GM21526 (cell line): Measurements from ENCODE around the gene RAI1.
"Not testable (repeated sequence)": the region's sequence is repeated elsewhere in the genome, so short reads cannot be mapped to it uniquely, and the experiment has no call there.

Experiments used
- ATAC-seq: cut with Tn5 transposase; IDR thresholded peaks from one replicate; pipeline ENCODE4 v1.9.1; 2021; ENCODE audit warnings: moderate library complexity; ENCODE audit not compliant: unreplicated experiment, low FRiP score

Gene RAI1

DNA sequence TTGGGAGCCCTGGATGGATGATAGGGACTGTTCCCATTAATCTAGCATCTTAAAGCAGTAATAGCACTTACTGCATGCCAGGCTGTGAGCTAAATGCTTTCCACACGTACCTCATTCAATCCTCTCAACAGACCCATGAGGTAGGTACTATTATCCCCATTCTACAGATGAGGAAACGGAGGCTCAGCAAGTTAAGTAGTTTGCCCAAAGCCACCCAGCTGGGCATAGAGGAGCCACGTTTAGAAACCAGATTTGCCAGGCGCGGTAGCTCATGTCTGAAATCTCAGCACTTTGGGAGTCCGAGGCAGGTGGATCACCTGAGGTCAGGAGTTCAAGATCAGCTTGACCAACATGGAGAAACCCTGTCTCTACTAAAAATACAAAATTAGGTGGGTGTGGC lies 2.0 kb upstream of the RAI1 start:
- ATAC-seq: no peak

DNA sequence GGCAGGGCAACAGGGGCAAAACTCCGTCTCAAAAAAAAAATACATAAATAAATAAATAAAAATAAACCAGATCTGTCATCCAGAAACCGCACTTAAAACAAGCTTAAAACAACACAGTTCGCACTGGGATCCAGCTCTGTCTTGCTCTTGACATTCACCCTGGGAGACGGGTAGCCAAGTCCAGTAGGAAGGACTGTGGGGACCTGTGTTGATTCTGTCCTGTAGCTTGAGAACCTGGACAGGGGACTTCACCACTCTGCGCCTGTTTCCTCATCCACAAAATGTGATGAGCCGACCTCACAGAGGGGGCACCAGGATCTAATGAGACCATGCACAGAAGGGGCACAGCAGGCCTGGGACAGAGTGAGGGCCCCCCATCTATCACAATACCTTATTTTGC lies 1.5 kb upstream of the RAI1 start:
- no peak for ATAC-seq

DNA sequence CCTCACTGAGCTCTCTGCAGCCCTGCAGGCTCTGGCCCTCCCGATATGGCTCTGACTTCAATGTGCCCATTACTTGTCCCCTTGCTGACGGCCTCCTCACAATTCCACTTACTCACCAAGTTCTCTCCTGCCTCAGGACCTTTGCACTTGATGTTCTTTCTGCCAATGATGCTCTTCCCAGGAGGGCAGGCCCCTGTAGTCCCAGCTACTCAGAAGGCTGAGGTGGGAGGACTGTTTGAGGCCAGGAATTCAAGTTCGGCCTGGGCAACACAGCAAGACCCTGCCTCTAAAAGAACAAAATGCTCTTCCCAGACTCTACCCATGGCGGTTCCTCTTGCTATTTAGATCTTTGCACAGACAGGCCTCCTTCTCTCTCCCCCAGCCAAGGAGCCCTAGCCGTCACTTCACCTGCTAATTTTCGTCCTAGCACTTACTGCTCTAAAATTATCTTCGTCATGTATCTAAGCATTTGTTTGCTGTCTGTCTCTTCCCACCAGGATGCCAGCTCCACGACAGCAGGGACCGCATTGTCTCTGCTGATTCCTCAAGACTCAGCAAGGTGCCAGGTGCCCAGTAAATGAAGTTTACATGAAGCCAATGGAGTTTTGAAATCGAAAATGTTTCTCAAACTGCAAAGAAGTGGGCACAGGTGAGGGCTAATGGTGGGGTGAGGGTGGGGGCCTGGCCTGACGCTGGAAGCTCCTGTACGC lies 626 bp upstream of the RAI1 start:
- no peak for ATAC-seq

DNA sequence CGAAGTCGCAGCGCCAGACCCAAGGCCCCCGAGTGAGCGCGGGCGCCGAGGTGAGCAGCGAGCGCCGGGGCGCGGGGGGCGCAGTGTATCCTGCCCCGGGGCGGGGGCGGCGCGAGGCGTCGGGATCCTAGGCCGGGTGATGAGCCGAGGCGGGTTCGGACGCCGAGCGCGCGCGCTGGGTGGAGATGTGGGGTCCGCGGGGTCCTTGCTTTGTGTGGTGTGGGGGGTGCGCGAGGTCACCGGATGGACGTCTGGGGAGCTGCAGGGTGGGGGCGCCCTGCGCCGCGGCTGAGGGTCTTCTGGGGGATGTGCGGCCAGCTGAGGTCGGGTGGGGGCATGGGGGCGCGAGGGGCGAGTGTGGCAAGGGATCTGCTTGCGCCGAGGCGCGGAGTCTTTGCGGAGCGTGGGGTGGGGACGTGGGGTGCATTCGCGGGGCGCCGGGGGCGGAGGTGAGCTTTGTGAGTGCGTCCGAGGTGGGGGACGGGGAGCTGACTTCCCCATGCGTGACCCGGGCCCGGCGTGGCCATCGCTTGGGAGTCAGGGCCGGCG lies 560 bp downstream of the RAI1 start:
- peak; percentile 18 for ATAC-seq

DNA sequence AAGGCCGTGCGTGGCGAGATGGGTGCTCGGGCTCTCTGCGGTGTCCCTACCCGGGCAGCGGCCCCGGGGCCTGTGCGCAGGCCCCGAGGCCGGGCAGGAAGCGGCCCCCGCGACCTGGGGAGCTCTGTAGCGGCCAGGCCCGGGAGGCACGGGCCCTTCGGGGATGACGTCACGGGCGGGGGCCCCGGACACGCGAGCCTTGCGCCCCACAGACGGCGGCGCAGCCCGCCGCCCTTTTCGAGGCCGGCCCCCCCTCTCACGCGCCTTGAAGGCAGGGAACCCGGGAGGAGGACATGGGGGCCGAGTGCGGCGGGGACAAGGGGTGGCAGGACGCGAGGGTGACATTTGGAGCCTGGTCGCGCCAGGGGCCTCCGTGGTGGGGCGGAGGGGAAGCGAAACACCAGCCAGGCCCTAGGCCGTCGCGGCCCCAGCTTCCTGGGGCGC lies 1.1 kb downstream of the RAI1 start:
- ATAC-seq: no peak

DNA sequence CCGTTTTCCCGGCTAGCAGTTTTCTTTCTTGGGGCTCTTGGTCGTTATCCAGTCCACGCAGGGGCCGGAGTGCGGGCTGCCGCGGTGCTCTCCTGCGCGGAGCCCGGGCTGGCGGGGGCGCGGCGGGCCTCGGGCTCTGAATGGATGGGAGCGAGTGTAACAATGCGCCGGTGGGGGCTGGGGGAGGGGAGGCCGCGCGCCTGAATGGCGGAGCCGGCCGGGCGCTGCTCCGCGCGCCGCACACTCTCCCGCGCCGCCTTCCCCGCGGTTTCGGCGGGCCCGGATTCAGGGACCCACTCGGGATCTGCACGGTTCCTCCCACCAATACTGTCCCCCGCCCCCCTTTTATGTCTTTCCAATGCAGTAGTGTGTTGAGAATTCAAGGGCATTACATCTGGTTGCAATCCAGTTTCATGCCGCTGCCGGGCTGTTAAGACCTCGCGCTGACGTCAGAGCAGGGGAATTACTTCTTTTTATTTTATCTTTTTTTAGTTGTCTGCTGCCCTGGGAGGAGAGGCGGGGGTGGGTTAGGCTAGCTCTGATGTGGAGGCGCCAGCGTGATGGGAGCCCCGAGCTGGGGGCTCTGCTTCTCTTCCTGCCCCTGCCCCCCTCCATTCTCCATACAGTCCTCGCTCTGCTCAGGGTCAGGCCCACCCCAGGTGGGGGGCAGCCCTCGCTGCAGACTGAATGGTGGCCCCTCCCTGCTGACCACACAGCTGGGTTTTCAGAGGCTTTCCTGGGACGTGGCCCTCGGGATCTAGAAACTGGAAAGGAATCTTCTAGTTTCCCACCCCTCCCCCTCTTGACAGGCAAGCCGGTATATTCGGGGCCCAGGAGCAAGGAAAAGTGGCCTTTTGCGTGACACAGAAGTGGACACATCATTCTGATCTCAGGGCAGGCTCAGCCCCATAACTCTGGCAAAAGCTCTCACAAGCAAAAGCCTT lies 1.8 kb downstream of the RAI1 start:
- no peak for ATAC-seq

DNA sequence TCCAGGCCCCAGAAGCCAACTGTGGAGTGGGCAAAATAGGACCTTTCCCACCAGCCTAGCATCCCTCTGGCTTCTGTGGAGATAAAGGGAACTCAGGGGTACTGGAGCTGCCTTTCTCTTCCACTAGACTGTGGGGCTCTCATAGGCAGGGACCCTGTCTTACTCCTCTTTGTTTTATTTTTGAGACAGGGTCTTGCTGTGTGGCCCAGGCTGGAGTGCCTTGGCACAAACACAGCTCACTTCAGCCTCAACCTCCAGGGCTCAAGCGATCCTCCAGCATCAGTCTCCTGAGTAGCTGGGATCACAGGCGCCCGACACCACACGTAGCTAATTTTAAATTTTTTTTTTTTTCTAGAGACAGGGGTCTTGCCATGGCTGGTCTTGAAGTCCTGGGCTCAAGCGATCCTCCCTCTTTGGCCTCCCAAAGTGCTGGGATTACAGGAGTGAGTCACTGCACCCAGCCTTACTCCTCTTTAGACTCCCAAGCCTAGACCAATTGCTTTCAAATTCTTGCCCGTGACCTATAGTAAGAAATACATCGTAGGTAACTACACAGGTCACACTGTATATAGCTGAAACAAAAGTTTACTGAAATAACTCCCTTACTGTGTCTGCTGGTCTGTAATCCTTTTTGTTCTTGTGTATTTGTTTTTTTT lies 2.6 kb downstream of the RAI1 start:
- ATAC-seq: no peak

DNA sequence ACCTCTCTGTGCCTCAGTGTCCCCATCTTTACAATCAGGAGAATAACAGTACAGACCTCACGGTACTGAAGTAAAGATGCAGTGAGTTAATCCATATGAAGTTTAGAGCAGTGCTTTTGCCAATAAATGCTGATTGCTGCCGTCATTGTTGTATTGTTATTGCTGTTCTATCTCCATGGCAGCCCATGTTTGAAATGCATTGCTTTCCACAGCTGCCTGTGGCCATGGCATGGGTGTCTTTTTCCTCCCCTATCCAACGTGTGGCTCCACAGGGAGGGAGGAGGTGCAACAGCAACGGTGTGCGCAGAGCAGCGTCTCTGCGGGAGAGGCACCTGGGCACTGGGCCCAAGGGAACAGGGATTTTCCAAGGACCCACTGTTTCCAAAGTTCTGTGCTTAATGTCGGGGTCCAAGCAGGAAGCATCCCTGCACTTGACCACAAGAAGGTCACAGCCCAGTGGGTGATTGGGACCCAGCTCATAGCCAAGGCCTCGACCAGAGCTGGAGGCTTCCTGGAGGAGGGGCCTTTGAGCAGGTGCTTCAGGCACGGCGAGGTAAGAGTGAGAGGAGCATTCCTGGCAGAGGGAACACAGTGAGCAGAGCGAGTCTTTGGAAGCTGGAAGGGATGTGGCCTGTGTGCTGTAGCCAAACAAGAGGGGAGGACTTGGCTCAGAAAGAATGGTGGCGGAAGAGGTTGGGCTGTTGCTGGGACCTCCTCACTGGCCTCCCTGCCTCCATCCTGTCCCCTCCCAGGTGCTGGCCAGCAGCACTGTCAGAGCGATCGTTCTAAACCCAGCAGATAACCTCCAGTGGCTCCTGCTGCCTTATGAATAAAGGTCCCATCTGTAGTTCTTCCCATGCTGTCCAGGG lies 3.9 kb downstream of the RAI1 start:
- ATAC-seq: no peak

DNA sequence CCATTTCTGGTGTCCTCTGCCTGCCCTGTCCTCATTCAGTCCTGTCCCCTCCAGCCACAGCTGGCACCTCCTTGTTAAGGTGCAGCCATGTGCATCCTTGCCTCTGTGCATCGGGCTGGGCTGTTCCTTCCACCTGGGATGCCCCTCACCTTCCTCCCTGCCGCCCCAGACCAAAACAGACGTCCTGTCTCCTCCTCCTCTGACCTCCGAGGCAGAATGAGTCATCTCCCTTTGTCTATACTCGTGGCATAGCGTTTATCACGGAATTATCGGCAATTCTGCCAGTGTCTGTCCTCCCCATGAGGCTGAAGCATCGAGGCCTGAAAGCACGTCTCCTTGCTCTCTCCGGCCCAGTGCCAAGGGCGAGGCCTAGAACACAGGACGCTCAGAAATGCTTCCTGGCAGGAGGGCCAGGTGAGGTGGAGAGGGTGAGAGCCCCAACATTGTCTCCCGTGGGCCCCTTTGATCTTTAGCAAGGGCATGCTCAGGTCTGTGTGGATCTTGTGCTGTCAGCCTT lies 4.6 kb downstream of the RAI1 start:
- no peak for ATAC-seq

DNA sequence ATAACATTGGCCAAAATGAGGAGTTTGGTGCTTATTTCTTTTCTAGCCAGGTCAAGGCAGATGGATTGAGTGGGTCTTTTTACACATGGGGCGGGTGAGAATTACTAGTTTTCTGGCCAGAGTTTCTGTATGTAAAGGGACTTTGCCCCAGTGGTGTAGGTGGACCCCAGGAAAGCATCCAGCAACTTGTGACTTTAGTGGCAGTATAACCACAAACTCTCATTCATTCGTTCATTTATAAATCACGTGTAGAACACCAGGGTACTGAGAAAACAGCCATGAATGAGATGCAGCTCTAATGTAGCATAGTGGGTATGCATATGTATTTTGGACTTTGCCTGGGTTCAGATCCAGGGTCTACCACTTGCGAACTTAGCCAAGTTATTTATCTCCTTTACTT lies 8.1 kb downstream of the RAI1 start:
- no peak for ATAC-seq

DNA sequence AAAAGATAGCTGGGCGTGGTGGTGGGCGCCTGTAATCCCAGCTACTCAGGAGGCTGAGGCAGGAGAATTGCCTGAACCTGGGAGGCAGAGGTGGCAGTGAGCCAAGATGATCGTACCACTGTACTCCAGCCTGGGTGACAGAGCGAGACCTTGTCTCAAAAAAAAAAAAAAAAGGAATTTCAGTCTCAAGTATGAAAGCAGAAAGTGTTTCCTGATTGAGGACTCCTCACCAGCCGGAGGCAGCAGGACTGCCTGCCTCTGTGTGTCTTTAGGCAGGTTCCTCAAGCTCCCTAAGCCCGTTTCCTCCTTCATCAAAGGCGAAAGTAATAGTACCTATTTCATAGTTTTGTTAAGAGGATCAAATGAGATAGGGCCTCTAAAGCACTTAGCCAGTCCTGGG lies 9.0 kb downstream of the RAI1 start:
- not testable (repeated sequence) for ATAC-seq

DNA sequence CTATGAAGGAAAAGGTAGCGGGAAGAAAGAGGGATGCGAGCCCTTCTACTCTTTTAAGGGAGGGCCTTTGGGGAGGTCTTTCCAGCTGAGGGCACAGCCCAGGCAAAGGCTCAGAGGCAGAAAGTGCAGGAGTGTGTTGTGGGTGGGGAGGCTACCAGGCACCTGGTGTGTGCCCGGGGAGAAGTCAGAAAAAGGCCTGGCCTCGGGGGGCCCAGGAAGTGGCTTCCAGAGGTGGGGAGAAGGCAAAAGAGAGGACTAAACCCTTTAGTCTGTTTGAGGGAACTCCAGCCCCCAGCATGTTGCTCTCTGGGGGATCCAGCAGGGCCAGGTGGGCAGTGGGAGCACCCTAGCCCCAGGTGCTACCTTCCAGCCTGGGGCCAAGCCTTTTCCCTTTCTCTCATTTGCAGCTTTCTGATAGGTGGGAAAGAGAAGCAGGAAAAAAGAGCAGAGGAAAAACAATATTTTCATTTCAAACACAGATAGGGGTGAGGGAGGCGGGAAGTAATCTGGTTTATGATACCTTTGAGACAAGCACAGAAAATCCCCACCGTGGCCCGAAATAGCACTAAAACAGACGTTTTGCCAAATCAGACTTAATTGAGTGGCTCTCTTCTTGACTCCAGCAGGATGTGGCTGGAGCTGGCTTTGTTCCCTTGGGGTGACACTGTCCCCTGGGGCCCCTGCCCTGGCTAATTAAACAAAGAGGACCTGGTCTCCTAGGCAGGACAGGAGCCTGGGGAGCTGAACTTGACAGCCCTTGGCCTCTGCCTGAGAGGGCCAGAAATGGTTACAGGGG lies 10.4 kb downstream of the RAI1 start:
- ATAC-seq: no peak

DNA sequence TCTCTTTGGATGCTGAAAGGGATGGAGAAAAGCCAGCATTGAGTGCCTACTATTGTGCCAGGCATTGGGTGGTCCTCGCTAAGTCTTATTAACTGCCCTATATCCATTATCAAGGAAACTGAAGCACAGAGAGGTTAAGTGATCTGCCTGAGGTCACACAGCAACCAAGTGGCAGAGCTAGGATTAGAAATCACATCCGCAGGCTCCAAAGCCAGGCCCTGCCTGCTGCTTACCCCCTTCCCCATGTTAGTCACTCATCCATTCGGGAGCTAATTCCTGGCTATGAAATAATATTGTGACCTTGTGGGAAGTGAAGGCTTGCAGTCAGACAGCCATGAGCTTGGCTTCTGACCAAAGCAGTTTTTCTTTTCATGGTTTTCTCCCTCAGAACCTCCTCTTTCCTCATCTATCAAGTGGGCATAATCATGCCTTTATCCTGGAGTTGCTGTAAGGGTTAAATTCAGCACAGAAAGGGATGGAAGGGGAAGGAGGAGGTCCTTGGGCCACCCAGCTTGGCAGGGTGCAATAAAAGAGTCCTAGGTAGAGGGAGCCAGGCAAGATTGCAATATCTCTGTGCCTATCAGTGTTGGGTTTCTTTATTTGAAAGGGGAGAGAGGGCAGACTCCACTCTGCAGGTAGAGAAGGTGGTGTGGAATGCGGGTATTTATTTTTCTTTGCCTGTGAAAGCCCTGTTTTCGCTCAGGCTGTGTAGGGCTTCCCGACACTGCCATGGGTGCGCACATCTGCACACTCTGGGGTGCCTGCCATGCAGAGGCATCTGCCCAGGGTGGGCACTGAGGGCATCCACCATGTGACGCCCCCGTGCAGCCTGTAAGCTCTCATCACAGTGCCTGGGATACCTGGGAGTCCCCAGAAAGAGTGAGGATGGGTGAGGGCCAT lies 11.3 kb downstream of the RAI1 start:
- ATAC-seq: no peak

DNA sequence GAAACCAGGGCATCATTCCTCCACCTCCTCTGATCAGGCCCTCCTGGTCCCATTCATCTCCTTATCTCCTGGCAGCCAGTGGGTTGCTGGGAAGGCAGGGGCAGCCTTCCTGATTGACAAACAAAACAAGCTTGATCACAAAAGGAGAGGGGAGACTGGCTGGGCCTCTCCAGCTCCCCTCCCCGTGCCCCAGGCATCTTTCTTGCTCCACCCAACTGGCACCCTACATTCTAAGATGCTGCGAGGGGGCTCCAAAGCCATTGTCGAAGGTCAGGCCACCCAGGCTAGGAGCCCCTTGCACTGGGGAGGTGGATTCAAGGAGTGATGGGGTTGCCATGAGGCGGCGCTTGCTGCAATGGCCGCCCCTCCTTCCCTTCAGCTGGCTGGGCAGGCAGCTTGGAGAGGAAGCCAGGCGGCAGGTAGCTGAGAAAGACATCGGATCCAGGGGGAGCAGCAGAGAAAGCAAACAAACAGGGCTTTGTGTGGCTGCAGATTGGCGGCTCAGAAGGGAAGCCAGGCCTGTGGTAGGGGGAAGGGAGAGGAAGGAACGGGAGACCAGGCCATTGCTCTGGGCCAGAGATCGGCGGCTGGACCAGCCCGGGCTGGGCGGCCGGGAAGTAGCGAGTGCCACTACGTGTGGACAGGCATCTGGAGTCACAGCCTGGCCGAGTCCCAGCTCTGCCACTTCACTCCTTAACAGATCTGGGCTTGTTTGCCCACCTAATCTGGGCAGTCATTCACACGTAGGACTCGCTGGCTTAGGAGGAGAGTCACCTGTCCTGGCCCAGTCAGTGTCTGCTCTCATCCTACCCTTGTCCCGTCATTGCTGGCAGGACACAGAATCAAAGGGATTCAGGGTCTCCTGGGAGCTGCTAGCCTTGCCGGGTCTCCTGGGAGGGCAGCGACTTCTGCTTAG lies 12.3 kb downstream of the RAI1 start:
- ATAC-seq: no peak

DNA sequence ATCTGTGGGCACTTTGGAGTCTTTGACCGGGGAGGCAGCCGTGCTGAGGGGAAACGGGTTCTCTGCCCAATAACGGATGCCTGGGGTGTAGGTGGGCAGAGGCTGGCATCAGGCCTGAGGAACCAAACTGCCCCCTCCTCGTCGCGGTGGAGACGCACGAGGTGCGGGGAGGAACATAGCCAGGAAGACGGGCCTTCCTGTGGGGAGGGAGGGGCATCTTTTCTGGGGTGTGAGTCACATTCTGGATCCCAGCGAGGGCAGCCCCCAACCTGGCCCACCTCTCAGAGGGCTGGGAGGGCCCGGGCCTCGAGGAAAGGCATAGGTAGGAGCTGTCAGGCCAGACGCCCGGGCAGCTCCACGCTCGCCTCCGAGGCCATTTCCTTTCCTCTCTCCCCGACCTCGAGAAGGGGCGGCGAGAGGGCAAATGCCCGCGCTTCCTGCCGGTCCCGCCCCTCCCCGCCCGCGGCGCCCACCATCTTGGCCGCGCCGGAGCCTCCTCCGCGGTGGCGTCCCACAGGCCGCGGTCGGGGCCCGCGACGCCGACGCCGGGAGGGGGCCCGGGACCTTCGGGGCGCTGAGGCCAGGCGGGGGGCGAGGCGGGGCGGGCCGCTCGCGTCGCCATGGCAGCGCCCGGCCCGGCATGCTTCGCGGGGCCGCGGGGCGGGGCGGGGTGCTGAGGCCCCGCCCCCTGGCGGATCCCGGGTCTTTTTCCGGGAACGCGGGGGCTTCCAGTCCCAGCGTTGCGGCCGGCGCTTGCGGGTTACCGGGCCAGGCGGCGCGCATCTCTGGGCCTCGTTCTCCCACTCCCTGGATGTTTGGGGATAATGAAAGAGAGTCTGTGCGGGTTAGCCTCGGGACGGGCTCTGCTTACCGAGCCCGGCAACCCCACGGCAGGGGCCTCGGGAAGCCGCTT lies 13.2 kb downstream of the RAI1 start:
- ATAC-seq: no peak

DNA sequence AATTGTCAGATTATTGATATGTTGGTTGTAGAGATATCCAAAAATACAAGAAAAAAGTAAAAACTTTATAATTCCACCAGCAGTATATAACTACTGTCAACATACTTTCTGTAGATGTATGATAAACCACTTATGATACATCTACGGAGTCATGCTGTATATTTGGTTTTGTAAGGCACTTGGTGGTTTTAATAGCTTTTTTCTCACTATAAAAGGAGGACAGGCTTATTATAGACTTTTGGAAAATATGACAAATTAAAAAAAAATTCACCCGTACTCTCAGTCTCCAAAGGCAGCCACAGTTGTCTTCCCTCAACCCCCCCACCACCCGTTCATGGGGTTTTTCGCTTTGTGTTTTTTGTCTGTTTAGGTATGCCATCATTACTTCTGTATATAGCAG lies 14.8 kb downstream of the RAI1 start:
- no peak for ATAC-seq
